Effector CD4-positive, alpha-beta T cell (primary cell): ENCODE results near the gene EIPR1.

Source experiments
- DNase-seq: peaks from one replicate; pipeline ENCODE4 v3.0.0-alpha.2; 2020

EIPR1 gene

DNA sequence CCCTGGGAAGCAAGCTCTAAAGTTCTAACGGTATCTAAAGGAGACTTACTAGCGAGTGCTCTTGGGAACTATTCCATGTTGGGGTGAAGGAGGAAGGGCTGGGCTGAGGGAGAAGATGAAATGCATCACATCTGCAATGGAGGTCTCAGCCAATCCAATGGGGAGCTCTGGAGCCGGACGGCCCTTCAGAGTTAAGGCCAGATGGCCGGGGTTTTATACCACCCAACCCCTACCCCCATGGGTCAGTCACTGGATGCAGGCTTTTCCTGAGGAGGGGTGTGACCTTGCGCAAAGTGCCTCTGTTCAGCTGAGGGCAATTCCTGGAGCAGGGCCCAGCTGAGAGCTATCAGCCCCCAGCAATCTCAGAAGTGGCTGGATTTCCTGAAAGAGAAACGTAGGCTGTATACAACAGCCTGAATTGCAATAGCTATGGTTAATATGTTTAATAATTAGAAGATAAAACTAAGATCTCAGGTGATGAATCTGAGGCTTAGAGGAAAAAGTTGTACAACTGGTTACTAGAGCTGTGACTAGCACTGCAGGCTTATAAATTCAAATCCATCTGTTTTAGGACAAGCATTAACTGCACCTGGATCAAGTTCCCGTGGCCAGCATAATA, 21.6 kb downstream of the EIPR1 start:
- no peak for DNase-seq

GRCh38 chr2:3354986-3355385, 22.6 kb downstream of the EIPR1 start:
- DNase-seq = no peak

DNA sequence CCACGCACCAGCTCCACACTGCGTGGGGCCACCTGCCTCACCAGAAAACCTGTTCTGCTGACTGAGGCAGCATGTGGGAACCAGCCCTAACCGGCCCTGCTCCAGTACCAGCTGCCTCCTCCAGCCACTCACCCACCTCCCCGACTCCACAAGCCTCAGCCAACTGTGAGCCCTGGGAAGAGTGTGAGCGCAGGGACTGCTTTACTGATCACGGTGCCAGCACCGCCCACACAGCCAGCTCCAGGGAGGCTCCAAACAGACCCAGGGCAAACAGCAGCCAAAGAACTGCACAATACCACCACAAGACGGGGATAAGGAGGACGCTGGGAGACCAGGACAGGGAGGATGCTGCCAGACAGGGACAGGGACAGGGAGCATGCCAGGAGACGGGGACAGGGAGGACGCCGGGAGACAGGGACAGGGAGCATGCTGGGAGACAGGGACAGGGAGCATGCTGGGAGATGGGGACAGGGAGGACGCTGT, 28.4 kb downstream of the EIPR1 start:
- no peak for DNase-seq

GRCh38 chr2:3348767-3349166, 28.9 kb downstream of the EIPR1 start:
- no peak for DNase-seq

GRCh38 chr2:3345621-3346020, 32.0 kb downstream of the EIPR1 start:
- no peak for DNase-seq

- DNase-seq = no peak
Observed at GRCh38 chr2:3344897-3345296, 32.7 kb downstream of the EIPR1 start.

DNA sequence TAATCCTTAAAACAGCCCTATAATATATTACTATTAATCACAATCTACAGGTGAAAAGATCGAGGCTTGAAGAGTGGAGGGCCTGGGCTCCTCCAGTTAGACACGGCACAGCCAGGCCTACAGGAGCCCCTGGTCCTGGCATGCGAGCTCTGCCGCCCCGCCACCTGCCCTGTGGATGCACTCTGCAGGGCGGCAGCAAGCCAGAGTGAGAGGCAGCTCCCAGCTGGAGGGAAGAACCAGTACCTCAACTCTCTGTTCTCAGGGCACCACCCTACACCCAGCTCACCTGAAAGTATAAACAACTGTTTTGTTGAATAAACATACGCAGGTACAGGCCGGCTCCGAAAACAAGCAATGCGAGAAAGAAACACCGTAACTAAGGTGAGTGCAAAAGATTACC, 34.6 kb downstream of the EIPR1 start:
- DNase-seq = no peak

DNA sequence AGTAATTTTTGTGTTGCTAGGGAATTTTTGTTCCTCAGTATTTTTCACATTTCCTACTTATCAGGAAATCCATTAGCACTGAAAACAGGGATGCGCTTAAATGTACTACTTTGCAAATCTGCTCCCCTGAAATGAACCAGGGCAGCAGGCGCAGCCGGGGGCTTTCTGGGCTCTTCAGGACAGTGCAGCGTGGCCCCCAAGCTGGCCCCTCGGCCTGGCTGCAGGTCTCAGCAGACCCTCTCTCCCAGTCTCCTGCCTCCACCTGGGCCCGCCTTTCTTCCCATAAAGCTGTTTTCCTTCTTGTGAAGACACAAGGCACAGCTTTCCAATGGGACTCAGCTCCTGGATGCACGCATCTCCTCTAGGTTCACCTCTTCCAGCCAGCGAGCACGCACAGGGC, 35.3 kb downstream of the EIPR1 start:
- no peak for DNase-seq

DNA sequence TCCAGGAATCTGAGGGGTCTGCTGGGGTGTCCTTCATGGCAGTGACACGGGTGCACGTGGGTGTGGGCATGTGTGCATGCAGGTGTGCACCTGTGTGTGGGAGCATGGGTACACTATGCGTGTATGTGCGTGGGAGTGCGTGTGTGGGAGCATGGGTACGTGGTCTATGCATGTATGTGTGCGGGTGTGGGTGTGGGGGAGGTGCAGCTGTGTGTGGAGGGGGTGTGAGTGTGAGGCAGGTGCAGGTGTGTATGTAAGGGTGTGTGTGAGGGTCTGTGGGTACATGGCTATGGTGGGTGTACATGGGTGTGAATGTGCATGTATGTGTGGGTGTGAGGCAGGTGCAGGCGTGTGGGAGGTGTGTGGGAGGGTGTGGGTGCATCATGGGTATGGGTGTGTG, 36.3 kb downstream of the EIPR1 start:
- no peak for DNase-seq

- DNase-seq = no peak
Observed at GRCh38 chr2:3340144-3340543, 37.5 kb downstream of the EIPR1 start.

- DNase-seq = no peak
Observed at GRCh38 chr2:3338340-3338739, 39.3 kb downstream of the EIPR1 start.

GRCh38 chr2:3336844-3337243, 40.8 kb downstream of the EIPR1 start:
- DNase-seq = no peak

DNA sequence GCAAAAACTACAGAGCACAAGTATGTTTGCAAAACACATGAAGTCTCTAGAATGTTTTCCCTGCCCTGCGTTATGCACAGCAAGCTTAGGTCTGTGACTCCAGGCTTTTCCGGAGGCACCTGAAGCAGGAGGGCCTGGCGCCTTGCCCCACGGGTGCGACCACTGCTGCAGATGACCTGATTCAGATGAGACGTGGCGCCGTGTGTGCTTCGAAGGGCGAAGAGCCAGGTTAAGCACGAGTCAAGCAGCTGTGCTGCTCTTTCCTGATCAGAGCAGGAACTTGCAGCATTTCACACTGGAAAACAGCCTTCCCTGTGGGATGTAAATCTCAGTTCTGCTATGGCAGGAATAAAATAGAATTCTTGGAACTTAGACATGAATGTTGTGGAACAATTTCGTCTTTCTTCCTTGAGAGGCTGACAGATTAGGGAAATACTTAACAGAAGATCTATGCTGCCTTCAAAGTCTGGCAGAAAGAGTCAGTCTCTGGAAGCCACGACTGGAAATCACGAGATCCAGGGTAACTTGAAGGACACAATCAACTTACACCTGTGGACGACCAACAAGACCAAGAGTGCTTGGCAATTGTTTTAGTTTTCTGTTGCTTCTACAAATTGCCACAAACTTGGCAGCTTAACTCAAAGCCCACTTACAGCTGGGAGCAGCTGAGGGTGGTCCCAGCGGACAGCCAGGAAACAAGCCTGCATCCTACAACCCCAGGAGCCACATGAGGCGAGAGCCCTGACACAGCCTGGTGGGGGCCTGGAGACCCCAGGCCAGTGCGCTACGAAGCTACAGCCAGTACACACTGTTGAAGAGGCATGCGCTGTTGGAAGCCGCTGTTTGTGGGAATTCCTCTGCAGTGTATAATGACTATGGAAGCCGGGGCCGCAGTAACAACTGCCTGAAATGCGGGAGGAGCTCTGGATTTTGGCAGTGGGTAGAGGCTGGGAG, 42.9 kb downstream of the EIPR1 start:
- DNase-seq = no peak

GRCh38 chr2:3332133-3332532, 45.5 kb downstream of the EIPR1 start:
- DNase-seq = no peak

DNA sequence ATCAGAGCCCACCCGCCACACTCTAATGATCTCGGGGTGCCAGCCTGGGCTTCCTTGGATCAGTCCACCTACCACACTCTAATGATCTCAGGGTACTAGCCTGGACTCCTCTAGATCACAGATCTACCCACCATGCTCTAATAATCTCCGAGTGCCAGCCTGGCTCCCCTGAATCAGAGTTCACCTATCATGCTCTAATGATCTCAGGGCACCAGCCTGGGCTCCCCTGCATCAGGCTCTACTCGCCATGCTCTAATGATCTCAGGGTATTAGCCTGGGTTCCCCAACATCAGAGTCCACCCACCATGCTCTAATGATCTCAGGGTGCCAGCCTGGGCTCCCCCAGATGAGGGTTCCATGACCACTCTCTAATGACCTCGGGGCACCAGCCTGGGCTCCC, 48.1 kb downstream of the EIPR1 start:
- DNase-seq = no peak

DNA sequence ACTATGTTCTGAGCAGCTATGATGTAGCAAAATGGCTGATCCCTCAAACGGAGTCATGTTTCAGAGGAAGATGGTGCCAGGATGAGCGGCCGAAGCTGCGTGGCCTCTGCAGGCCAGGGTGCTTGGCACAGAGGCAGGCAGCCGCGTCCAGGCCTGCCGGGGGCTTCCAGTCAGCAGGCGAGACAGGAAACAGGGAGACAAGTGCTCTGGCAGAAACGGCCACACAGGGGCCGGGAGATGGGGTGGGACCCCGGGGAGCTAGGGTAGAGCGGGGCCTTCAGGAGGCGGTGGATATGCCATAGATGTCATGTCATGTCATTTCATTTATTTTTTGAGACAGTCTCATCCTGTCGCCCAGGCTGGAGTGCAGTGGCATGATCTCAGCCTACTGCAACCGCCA, 50.7 kb downstream of the EIPR1 start:
- no peak for DNase-seq

DNA sequence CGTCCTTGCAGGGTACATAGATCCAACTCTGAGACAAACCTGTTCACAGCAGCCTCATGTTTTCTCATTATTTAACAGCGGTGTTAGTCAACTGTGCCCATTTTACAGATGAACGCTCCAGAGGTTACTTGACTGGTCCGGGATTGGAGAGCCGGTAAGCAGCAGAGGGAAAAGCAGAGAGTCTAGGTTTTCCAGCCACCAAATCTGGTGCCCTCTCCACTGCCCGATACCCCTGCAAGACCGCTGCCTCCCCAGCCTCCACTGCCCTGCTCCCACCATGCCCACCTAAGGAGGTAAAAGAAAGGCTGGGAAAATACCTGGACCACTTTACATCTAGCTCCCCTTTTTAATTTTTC, 51.5 kb downstream of the EIPR1 start:
- no peak for DNase-seq

GRCh38 chr2:3325458-3326181, 52.0 kb downstream of the EIPR1 start:
- no peak for DNase-seq

GRCh38 chr2:3324404-3325281, 53.0 kb downstream of the EIPR1 start:
- DNase-seq = no peak

DNA sequence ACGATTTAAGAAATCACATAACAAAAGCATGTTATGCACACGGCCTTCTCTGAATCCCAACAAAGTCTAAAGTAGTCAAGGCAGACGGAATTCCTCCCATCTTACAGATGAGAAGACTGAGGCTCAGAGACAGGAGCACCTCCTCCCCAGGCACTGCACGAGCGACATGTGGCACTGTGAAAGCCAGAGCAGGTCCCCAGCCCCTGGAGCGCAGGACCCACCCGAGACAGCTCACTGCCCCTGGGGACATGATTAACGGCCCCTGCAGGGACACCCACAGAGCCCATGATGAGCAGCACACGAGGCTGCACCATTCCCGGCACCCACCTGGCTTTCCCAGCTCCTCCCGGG, 53.6 kb downstream of the EIPR1 start:
- no peak for DNase-seq

DNA sequence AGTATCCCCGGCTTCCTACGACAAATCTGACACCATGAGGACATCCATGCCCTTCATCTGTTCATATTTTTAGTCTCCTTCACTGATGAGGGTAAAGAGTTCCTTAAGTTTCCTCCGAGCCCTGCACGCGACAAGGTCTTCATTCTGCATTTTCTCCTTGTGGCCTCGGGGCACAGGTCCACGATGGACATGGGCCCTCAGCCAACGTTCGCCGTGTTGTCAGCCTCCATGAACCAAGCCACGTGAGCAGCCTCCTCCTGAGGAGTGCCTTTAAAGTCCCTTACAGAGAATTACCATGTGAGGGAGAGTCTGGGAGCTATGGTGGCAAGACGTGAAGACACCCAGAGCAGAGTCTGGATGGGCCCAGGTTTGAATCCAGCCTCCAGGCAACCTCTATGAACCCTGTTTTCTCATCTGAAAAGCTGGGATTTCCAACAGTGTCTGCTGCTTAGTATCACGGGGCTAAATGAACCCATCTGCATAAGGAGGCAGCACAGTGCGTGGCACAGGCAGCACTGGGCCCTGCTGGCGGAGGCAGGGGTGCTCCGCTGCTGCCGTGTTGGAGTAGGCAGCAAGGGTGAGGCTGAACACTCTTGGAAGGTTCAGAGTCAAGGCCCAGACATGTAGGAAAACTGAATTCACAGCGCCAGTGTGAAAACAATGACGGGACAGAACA, 54.1 kb downstream of the EIPR1 start:
- no peak for DNase-seq

DNA sequence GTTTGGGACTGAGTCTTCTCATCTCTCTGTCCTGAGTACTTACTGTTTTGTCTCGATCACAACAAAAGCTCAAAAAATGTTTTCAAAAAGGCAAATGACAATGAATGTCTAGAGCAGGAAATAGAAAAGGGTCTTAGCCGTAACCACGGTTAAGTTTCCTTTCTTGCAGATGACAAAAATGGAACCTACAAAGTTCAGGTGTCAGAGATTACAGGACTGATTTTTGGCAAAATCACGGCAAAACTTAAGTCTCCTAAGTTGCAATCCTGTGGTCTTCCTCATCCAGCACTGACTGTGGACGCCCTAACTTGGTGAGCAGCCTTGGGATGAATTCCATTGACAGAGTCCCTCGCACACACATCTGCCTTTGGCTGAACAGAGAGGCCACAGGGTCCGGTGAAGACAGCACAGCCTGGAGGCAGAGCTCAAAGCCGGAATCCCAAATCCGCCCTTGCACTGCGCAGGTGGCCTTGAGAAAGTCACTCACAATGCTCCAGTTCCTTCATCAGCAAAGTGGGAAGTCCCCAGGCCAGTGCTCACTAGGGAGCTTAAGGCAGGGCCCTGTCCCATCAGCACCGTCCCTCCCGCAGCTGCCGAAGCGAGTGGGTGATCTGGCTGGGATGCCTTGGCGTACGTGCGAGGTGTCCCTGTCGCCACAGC, 55.2 kb downstream of the EIPR1 start:
- no peak for DNase-seq
